ENCODE data around the gene NPM3. TPM values are rescaled to one million over a fixed set of nuclear protein-coding genes. Genes with fewer than 3 reads are reported as not detected.

The NPM3 gene
- total RNA-seq, 4 donors from 2014 or later = 9.0 to 27.3 (median 20.7) TPM

- intact Hi-C loops (cut with DNase I) = no loop called here
- Histone ChIP-seq H3K4me1 (no peaks in the 10 kb centered on the region), H3K36me3 (no peaks in the 10 kb centered on the region), H3K9me3 (no peaks in the 10 kb centered on the region), H3K4me3 (replicated peaks in 1 of 3) (no peak overlapping the region), H3K27ac (no peak overlapping the region), H3K27me3 (no peaks in the 10 kb centered on the region)
- no peak for DNase-seq
- TF ChIP-seq POLR2A (IDR thresholded peaks at IDR 0.05) = no peak
- no peak for TF ChIP-seq CTCF (IDR thresholded peaks at IDR 0.05)
- 76 to 81% methylated on average over 8 to 9 of the region's 10 CpGs for WGBS, 2 donors
These were observed 20.0 kb downstream of the NPM3 start for GRCh38 chr10:101763141-101763846.

- WGBS, 2 donors = 97 to 98% methylated on average over 4 to 5 of the region's 5 CpGs
These were observed 20.5 kb downstream of the NPM3 start for GRCh38 chr10:101762736-101763135.

GRCh38 chr10:101761226-101761625 lies 22.0 kb downstream of the NPM3 start:
- Histone ChIP-seq H3K9me3 (no peaks in the 10 kb centered on the region), H3K36me3 (no peaks in the 10 kb centered on the region), H3K27me3 (no peaks in the 10 kb centered on the region), H3K4me3 (replicated peaks in 1 of 3) (no peak overlapping the region), H3K4me1 (no peaks in the 10 kb centered on the region), H3K27ac (no peak overlapping the region)
- 85 to 88% methylated on average over 5 to 7 of the region's 9 CpGs for WGBS, 2 donors
- intact Hi-C loops (cut with DNase I) = no loop called here
- TF ChIP-seq POLR2A (IDR thresholded peaks at IDR 0.05) (no peak), CTCF (IDR thresholded peaks at IDR 0.05) (no peak)
- DNase-seq = no peak

More at GRCh38 chr10:101762736-101763135, 20.5 kb downstream of the NPM3 start:
- intact Hi-C loops (cut with DNase I) = no loop called here
- TF ChIP-seq CTCF (IDR thresholded peaks at IDR 0.05) (no peak), POLR2A (IDR thresholded peaks at IDR 0.05) (no peak)
- Histone ChIP-seq H3K27ac (no peak overlapping the region), H3K9me3 (no peaks in the 10 kb centered on the region), H3K4me1 (no peaks in the 10 kb centered on the region), H3K4me3 (replicated peaks in 1 of 3) (no peak overlapping the region), H3K27me3 (no peaks in the 10 kb centered on the region), H3K36me3 (no peaks in the 10 kb centered on the region)
- no peak for DNase-seq

DNA sequence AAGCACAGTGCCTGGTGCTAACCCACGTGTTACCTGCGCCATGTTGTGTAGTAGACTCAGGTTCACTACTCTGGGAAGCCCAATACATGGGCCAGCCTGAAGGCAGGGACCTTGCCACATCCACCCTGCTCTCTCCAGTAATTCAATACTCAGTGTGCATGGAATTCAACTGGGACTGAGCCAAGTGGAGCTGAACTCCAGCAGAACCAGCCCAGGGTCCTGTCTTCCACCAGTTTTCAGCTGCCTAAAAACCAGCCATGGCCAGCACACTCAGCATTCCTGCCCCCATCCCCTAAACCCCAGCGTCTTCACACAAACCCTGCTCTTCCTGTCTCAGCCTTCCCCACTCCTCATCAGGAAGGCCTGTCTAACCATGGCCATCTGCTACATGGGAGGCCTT lies 22.7 kb downstream of the NPM3 start:
- no peak overlapping the region for H3K27ac ChIP-seq
- intact Hi-C loops (cut with DNase I) = no loop called here
- WGBS, 2 donors = 68 to 79% methylated on average over 3 of the region's 3 CpGs
- H3K9me3 ChIP-seq = no peaks in the 10 kb centered on the region
- DNase-seq = no peak
- H3K4me1 ChIP-seq = no peaks in the 10 kb centered on the region
- no peak overlapping the region for H3K4me3 ChIP-seq (replicated peaks in 1 of 3)
- no peaks in the 10 kb centered on the region for H3K27me3 ChIP-seq
- no peaks in the 10 kb centered on the region for H3K36me3 ChIP-seq
- TF ChIP-seq POLR2A (IDR thresholded peaks at IDR 0.05) (no peak), CTCF (IDR thresholded peaks at IDR 0.05) (no peak)

DNA sequence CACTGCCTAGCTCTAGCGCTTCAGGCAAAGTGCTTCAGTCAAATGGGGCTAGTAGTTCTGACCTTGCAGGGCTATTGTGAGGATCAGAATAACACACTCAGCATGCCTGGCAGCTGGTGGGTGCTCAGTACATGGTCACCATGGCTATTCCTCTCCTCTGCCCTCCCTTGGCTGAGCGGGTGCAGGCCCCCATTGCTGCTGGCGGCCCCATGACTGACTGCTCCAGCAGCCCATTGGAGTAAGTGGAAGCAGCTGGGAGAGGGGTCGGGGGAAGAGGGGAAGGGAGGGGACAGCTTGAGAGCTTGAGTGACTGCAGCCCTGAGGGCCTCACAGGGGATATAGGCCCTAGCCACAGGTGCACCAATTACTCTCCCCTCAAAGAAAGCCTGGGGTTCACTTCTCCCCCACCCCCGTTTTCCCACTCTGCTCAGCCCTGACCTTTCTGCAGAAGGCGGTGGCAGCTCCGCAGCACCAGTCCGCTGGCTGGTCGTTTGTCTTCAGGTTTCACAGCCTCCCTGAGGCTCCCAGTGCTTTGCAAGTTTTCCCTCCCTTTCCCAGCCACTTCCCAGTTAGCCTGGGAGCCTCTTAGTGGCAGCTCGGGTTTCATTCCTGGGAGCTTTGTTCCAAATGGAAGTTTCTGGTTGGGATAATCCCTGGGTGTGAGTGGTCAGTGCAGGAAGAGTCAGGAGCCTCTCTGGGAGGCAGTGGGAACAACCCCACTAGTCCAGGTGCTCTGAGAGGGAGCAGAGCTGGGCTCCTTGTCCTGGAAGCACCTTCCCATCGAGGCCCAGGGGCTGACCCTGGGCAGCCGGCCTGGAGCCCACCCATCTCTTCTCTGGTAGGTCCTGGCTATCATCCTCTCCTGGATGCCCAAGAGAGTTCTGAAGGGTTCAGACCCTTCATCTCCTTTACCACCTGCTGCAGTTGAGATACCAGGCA lies 23.7 kb downstream of the NPM3 start:
- no peak overlapping the region for H3K4me3 ChIP-seq (replicated peaks in 1 of 3)
- H3K9me3 ChIP-seq = no peaks in the 10 kb centered on the region
- no peaks in the 10 kb centered on the region for H3K36me3 ChIP-seq
- DNase-seq = no peak
- no peaks in the 10 kb centered on the region for H3K27me3 ChIP-seq
- H3K27ac ChIP-seq = no peak overlapping the region
- intact Hi-C loops (cut with DNase I) = no loop called here
- no peaks in the 10 kb centered on the region for H3K4me1 ChIP-seq
- 60 to 62% methylated on average over 8 to 12 of the region's 12 CpGs for WGBS, 2 donors
- TF ChIP-seq CTCF (IDR thresholded peaks at IDR 0.05) (no peak), POLR2A (IDR thresholded peaks at IDR 0.05) (no peak)
